Gastrocnemius medialis (tissue), 4 donors: Measurements from ENCODE around the gene ADCY2.

Experiments
- CTCF ChIP-seq, 5 experiments: fragments of 450-650 bp in 3 of 5; fragments of 200-600 bp in 2 of 5; sonication (generic) in 2 of 5; IDR thresholded peaks in 4 of 5; conservative IDR thresholded peaks in 1 of 5; 1 replicate in 4 of 5; 2 replicates in 1 of 5; pipeline ENCODE4 v1.5.1; 2016 to 2019; ENCODE audit warnings: antibody characterized with exemption in 5 of 5, mild to moderate bottlenecking in 3 of 5, moderate library complexity in 3 of 5
- POLR2A ChIP-seq, 2 donors: fragments of 450-650 bp; IDR thresholded peaks; one replicate each; pipeline ENCODE4 v1.6.1; 2017; ENCODE audit warnings: antibody characterized with exemption in 2 of 2, mild to moderate bottlenecking in 2 of 2, moderate library complexity in 2 of 2

GRCh38 chr5:7468742-7469141 is 72.8 kb downstream of the ADCY2 start:
- TF ChIP-seq CTCF (IDR thresholded peaks at IDR 0.05 in 4 of 5, conservative IDR thresholded peaks at IDR 0.05 in 1 of 5) (no peak), POLR2A (IDR thresholded peaks at IDR 0.05) (no peak)
